B cell (primary cell): Measurements from ENCODE around the gene SSU72. TPM values are rescaled to one million over a fixed set of nuclear protein-coding genes. Genes with fewer than 3 reads are reported as not detected.

Source experiments
- ATAC-seq: fragments of 200-7000 bp; cut with Tn5 transposase; one replicate; pipeline ENCODE4 v1.10.0; 2021; ENCODE audit warnings: low read depth, mild to moderate bottlenecking, moderate number of reproducible peaks, moderate library complexity
- CTCF ChIA-PET: fragments of 350-600 bp; sonication (Branson Sonifier 250); formaldehyde crosslinking; loops from one replicate; lab custom pipeline; 2021; ENCODE audit warnings: antibody characterized with exemption, inconsistent platforms; lab: Charles Lee
- POLR2A ChIA-PET: fragments of 350-600 bp; sonication (Branson Sonifier 250); formaldehyde crosslinking; loops from one replicate; lab custom pipeline; 2021; ENCODE audit warnings: antibody characterized with exemption; lab: Charles Lee
- DNase-seq: peaks from one replicate; pipeline ENCODE4 v3.0.0; 2013
- H2AFZ ChIP-seq: 2 replicates; pipeline ENCODE4 v1.6.1; 2012; ENCODE audit warnings: mild to moderate bottlenecking, low read depth, low read length; ENCODE audit not compliant: insufficient read depth, poor library complexity, severe bottlenecking
- H3K27ac ChIP-seq, 2 donors: 1 replicate in 1 of 2; 2 replicates in 1 of 2; pipeline ENCODE4 v1.5.1; 2012 to 2013; ENCODE audit warnings: low read length in 2 of 2, mild to moderate bottlenecking in 2 of 2, moderate library complexity in 1 of 2
- H3K27me3 ChIP-seq, 4 experiments: fragments of 200-600 bp in 1 of 4; sonication (generic) in 1 of 4; replicated peaks in 1 of 4; 1 replicate in 2 of 4; 2 replicates in 2 of 4; pipeline versions ENCODE4 v1.6.1 to v1.7.0; 2013 to 2016; ENCODE audit warnings: low read length in 3 of 4, mild to moderate bottlenecking in 2 of 4, mixed read lengths in 1 of 4, moderate library complexity in 1 of 4; ENCODE audit not compliant: insufficient read depth in 4 of 4, control insufficient read depth in 3 of 4; ENCODE audit errors: control extremely low read depth in 1 of 4
- H3K36me3 ChIP-seq, 2 experiments: replicated peaks in 1 of 2; 1 replicate in 1 of 2; 2 replicates in 1 of 2; pipeline versions ENCODE4 v1.6.1 to v1.7.1; 2013; ENCODE audit warnings: low read length in 1 of 2; ENCODE audit not compliant: insufficient read depth in 2 of 2, control insufficient read depth in 1 of 2; ENCODE audit errors: control extremely low read depth in 1 of 2, extremely low read depth in 1 of 2
- H3K4me1 ChIP-seq, 2 donors: fragments of 200-600 bp in 1 of 2; sonication (generic) in 1 of 2; 1 replicate in 1 of 2; 2 replicates in 1 of 2; pipeline versions ENCODE4 v1.5.1 to v1.6.1; 2013 to 2017; ENCODE audit warnings: low read length in 2 of 2; ENCODE audit not compliant: control insufficient read depth in 2 of 2, insufficient read depth in 2 of 2
- H3K4me2 ChIP-seq: replicated peaks from 2 replicates; pipeline ENCODE3; 2012; ENCODE audit warnings: mild to moderate bottlenecking, low read depth, low read length; ENCODE audit not compliant: poor library complexity, severe bottlenecking
- H3K4me3 ChIP-seq, 5 experiments: fragments of 200-600 bp in 1 of 5; sonication (generic) in 1 of 5; 1 replicate in 3 of 5; 2 replicates in 2 of 5; pipeline versions ENCODE4 v1.5.1 to v1.7.0; 2011 to 2016; ENCODE audit warnings: low read length in 4 of 5, mild to moderate bottlenecking in 4 of 5, low read depth in 2 of 5, control low read depth in 1 of 5, moderate library complexity in 1 of 5; ENCODE audit not compliant: insufficient read depth in 1 of 5; ENCODE audit errors: control extremely low read depth in 1 of 5, extremely low read depth in 1 of 5
- H3K79me2 ChIP-seq: fragments of 200-600 bp; sonication (generic); one replicate; pipeline ENCODE4 v1.6.0; 2016; ENCODE audit warnings: low read length; ENCODE audit not compliant: control insufficient read depth, insufficient read depth
- H3K9ac ChIP-seq: fragments of 200-600 bp; sonication (generic); 2 replicates; pipeline ENCODE4 v1.6.1; 2017; ENCODE audit warnings: mild to moderate bottlenecking, low read length, moderate library complexity
- H3K9me3 ChIP-seq, 3 donors: one replicate each; pipeline versions ENCODE4 v1.6.1 to v1.7.1; 2013; ENCODE audit warnings: low read length in 2 of 3; ENCODE audit not compliant: control insufficient read depth in 2 of 3, insufficient read depth in 1 of 3; ENCODE audit errors: control extremely low read depth in 1 of 3
- H4K20me1 ChIP-seq: 2 replicates; pipeline ENCODE4 v1.6.0; 2012; ENCODE audit warnings: mild to moderate bottlenecking, low read length; ENCODE audit not compliant: insufficient read depth, control insufficient read depth, poor library complexity, severe bottlenecking
- H3K27ac Mint-ChIP-seq: one replicate; pipeline ENCODE4 v1.8.0; 2021; ENCODE audit warnings: mixed read lengths
- H3K27me3 Mint-ChIP-seq: one replicate; pipeline ENCODE4 v1.8.0; 2021; ENCODE audit warnings: mixed read lengths
- H3K4me1 Mint-ChIP-seq: one replicate; pipeline ENCODE4 v1.8.0; 2021; ENCODE audit warnings: mixed read lengths
- H3K4me3 Mint-ChIP-seq: one replicate; pipeline ENCODE4 v1.8.0; 2021; ENCODE audit warnings: mixed read lengths
- H3K9me3 Mint-ChIP-seq: one replicate; pipeline ENCODE4 v1.8.0; 2022; ENCODE audit warnings: mixed read lengths; ENCODE audit not compliant: insufficient read depth
- EZH2 ChIP-seq: IDR thresholded peaks from 2 replicates; pipeline ENCODE4 v1.6.1; 2012; ENCODE audit warnings: borderline replicate concordance, low read depth, mild to moderate bottlenecking, moderate library complexity, low read length; ENCODE audit not compliant: insufficient read depth, poor library complexity, severe bottlenecking
- WGBS: methylation state at CpG from one replicate; pipeline ENCODE4 v1.1.5; 2013; ENCODE audit warnings: missing lambda C conversion rate; ENCODE audit not compliant: insufficient coverage; 5-methylcytosine and 5-hydroxymethylcytosine counted together
- intact Hi-C: fragments of 100-400 bp; cut with micrococcal nuclease; formaldehyde crosslinking; loops from one replicate; pipeline ENCODE4 v1.10.0; 2022
- polyA plus RNA-seq: library from polyadenylated mRNA; depleted of rRNA; stranded (reverse); fragments of >200 nt; gene quantifications from 2 replicates; pipeline ENCODE4 v1.2.3, GENCODE V29; 2012
- total RNA-seq, 2 donors: library from RNA; stranded (reverse); fragments of 120-200 nt in 1 of 2; gene quantifications; 1 replicate in 1 of 2; 2 replicates in 1 of 2; pipeline versions ENCODE4 v1.2.3 to v1.2.4, GENCODE V29; 2013 to 2022
- TF ChIP-seq, protein P1 (sequence below): fragments of 200-600 bp; IDR thresholded peaks from one replicate; pipeline ENCODE4 v1.8.0; 2022; ENCODE audit warnings: antibody characterized with exemption, mild to moderate bottlenecking

SSU72 gene
- total and polyA plus RNA-seq, 2 donors (not counting 1 experiment from before 2014, with no cell fraction given): 86.8 to 112 TPM

DNA sequence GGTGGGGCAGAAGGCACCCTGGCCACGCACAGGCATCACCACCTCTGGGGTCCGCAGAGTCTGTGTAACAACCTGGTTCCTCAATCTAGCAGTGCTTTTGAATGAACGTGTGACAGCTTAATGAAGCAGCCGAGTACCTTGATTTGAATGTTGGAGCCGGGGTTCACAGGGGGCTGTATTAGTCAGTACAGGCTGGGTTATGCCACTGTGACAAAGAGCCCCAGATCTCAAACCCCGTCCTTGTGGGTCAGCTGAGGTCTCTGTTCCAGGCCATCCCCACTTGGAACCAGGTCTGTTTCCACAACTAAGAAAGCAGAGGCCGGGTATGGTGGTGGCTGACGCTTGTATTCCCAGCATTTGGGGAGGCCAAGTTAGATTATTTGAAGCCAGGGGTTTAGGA lies 44.7 kb downstream of the SSU72 start:
- no peak for TF ChIP-seq EZH2
- TF ChIP-seq, protein P1, sequence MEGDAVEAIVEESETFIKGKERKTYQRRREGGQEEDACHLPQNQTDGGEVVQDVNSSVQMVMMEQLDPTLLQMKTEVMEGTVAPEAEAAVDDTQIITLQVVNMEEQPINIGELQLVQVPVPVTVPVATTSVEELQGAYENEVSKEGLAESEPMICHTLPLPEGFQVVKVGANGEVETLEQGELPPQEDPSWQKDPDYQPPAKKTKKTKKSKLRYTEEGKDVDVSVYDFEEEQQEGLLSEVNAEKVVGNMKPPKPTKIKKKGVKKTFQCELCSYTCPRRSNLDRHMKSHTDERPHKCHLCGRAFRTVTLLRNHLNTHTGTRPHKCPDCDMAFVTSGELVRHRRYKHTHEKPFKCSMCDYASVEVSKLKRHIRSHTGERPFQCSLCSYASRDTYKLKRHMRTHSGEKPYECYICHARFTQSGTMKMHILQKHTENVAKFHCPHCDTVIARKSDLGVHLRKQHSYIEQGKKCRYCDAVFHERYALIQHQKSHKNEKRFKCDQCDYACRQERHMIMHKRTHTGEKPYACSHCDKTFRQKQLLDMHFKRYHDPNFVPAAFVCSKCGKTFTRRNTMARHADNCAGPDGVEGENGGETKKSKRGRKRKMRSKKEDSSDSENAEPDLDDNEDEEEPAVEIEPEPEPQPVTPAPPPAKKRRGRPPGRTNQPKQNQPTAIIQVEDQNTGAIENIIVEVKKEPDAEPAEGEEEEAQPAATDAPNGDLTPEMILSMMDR: no peak
- Histone ChIP-seq H3K36me3 (peaks cover 0 to 5% of the 10 kb centered on the region in 2 experiments), H4K20me1 (no peaks in the 10 kb centered on the region), H3K27ac (no peak overlapping the region), H3K4me2 (no peak overlapping the region), H3K4me3 (no peak overlapping the region), H3K9ac (no peak overlapping the region), H3K4me1 (no peaks in the 10 kb centered on the region), H2AFZ (no peak overlapping the region), H3K79me2 (no peaks in the 10 kb centered on the region), H3K27me3 (no peaks in the 10 kb centered on the region), H3K9me3 (peaks cover 1 to 19% (median 4%) of the 10 kb centered on the region in 3 donors)
- Mint-ChIP-seq H3K4me1 (no peaks in the 10 kb centered on the region), H3K27ac (no peak overlapping the region), H3K4me3 (no peak overlapping the region), H3K27me3 (no peaks in the 10 kb centered on the region), H3K9me3 (peaks cover 4% of the 10 kb centered on the region)
- ATAC-seq: no peak
- DNase-seq: no peak
- intact Hi-C loops: no loop called here
- CTCF ChIA-PET: no interaction called here
- WGBS: 95% methylated on average over 6 of the region's 8 CpGs
- POLR2A ChIA-PET: no interaction called here

DNA sequence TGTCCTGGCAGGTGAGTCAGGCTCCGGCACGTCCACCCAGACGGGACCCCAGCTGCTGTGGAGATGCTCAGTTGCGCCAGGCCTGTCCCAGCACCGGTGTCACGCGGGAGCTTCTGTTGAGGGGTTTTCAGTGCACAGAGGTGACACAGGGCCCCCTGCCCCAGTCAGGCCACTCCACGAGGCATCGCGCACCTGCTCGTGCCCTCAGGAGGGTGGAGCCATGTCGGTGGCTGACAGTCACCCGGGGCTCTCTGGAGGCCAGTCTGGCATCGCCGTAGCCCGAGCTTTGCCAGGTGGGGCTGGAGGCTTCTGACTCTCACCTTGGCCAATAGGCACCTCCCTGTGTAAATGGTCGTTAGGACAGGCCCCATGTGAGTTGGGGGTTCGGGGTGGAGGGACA lies 45.3 kb downstream of the SSU72 start:
- Histone ChIP-seq H3K9ac (no peak overlapping the region), H2AFZ (no peak overlapping the region), H3K36me3 (peaks cover 0 to 5% of the 10 kb centered on the region in 2 experiments), H3K4me2 (no peak overlapping the region), H3K4me1 (no peaks in the 10 kb centered on the region), H3K27ac (no peak overlapping the region), H4K20me1 (no peaks in the 10 kb centered on the region), H3K79me2 (no peaks in the 10 kb centered on the region), H3K9me3 (peaks cover 1 to 19% (median 4%) of the 10 kb centered on the region in 3 donors), H3K4me3 (no peak overlapping the region), H3K27me3 (no peaks in the 10 kb centered on the region)
- no peak for DNase-seq
- no peaks in the 10 kb centered on the region for H3K4me1 Mint-ChIP-seq
- intact Hi-C loops: no loop called here
- TF ChIP-seq, protein P1: no peak
- no peak for TF ChIP-seq EZH2
- H3K27me3 Mint-ChIP-seq: no peaks in the 10 kb centered on the region
- POLR2A ChIA-PET: no interaction called here
- H3K9me3 Mint-ChIP-seq: peaks cover 4% of the 10 kb centered on the region
- CTCF ChIA-PET: interaction anchor here (0.6 kb wide), 1 partner anchor 17 kb away, joined by 3 read pairs; no protein-coding TSS in a partner anchor
- H3K27ac Mint-ChIP-seq: no peak overlapping the region
- H3K4me3 Mint-ChIP-seq: no peak overlapping the region
- over 99% methylated on average over 14 of the region's 18 CpGs for WGBS
- ATAC-seq: no peak
